Stimulated activated CD4-positive, alpha-beta T cell treated with anti-CD3 and anti-CD28 coated beads, TNF-alpha, amount 100 ng/mL, for 24 hours (primary cell): ENCODE measurements around the gene CRAT.

Source experiments
- DNase-seq, 3 experiments: peaks; one replicate each; pipeline ENCODE4 v3.0.0-alpha.2; 2020; ENCODE audit warnings: low read depth in 3 of 3

CRAT gene

GRCh38 chr9:129111528-129112151 lies 1.0 kb upstream of the CRAT start:
- DNase-seq = peak in 1 of 3 experiments; percentile 33

- no peak for DNase-seq
These were observed 447 bp downstream of the CRAT start for GRCh38 chr9:129109952-129110739.

GRCh38 chr9:129109537-129109903 lies 1.1 kb downstream of the CRAT start:
- no peak for DNase-seq

GRCh38 chr9:129108805-129109536 lies 1.6 kb downstream of the CRAT start:
- DNase-seq = no peak

GRCh38 chr9:129108083-129108804 lies 2.3 kb downstream of the CRAT start:
- DNase-seq = no peak

GRCh38 chr9:129107651-129108050 lies 2.9 kb downstream of the CRAT start:
- DNase-seq = no peak

GRCh38 chr9:129105857-129106694 lies 4.5 kb downstream of the CRAT start:
- no peak for DNase-seq

- no peak for DNase-seq
These were observed 6.5 kb downstream of the CRAT start for GRCh38 chr9:129104051-129104450.

GRCh38 chr9:129103595-129103965 lies 7.0 kb downstream of the CRAT start:
- no peak for DNase-seq

- peak in 1 of 3 experiments; percentile 12 for DNase-seq
These were observed 7.6 kb downstream of the CRAT start for GRCh38 chr9:129102791-129103594.

GRCh38 chr9:129102095-129102525 lies 8.5 kb downstream of the CRAT start:
- DNase-seq = no peak

GRCh38 chr9:129101279-129101678 lies 9.3 kb downstream of the CRAT start:
- DNase-seq = no peak

- DNase-seq = no peak
These were observed 10.0 kb downstream of the CRAT start for GRCh38 chr9:129100383-129101169.

GRCh38 chr9:129098328-129098727 lies 12.3 kb downstream of the CRAT start:
- no peak for DNase-seq

GRCh38 chr9:129097671-129098306 lies 12.8 kb downstream of the CRAT start:
- DNase-seq = no peak

GRCh38 chr9:129095908-129096307 lies 14.7 kb downstream of the CRAT start:
- DNase-seq = no peak

- no peak for DNase-seq
These were observed 15.4 kb downstream of the CRAT start for GRCh38 chr9:129095170-129095667.

GRCh38 chr9:129094387-129095169 lies 16.0 kb downstream of the CRAT start:
- no peak for DNase-seq
